GM23338 (cell line): Measurements from ENCODE around the gene ANO6. TPM values are rescaled to one million over a fixed set of nuclear protein-coding genes. Genes with fewer than 3 reads are reported as not detected.

Experiments used
- ATAC-seq: fragments of 200-7000 bp; cut with Tn5 transposase; 3 replicates; pipeline ENCODE4 v1.9.1; 2020
- DNase-seq: peaks from one replicate; pipeline ENCODE4 v3.0.0-alpha.2; 2015; ENCODE audit warnings: low spot score
- H2AFZ ChIP-seq: fragments of 200-600 bp; sonication (generic); 2 replicates; pipeline ENCODE4 v1.8.0; 2016; ENCODE audit warnings: antibody characterized with exemption, mild to moderate bottlenecking, moderate library complexity
- H3F3A ChIP-seq: fragments of 200-600 bp; sonication (generic); replicated peaks from 2 replicates; pipeline ENCODE4 v1.8.0; 2017; ENCODE audit warnings: antibody characterized with exemption, mixed run types, low read depth
- H3K27ac ChIP-seq: fragments of 200-600 bp; sonication (generic); 2 replicates; pipeline ENCODE4 v1.6.1; 2016; ENCODE audit warnings: low read depth
- H3K27me3 ChIP-seq: fragments of 200-600 bp; sonication (generic); 2 replicates; pipeline ENCODE4 v1.8.0; 2016; ENCODE audit warnings: mild to moderate bottlenecking, mixed run types, moderate library complexity; ENCODE audit not compliant: insufficient read depth
- H3K36me3 ChIP-seq: fragments of 200-600 bp; sonication (generic); 2 replicates; pipeline ENCODE4 v1.8.0; 2016; ENCODE audit warnings: mild to moderate bottlenecking; ENCODE audit not compliant: insufficient read depth
- H3K4me1 ChIP-seq: fragments of 200-600 bp; sonication (generic); 2 replicates; pipeline ENCODE4 v1.8.0; 2016; ENCODE audit warnings: mild to moderate bottlenecking, moderate library complexity; ENCODE audit not compliant: insufficient read depth
- H3K4me2 ChIP-seq: fragments of 200-600 bp; sonication (generic); 2 replicates; pipeline ENCODE4 v1.7.1; 2017; ENCODE audit warnings: mixed run types
- H3K4me3 ChIP-seq: fragments of 200-600 bp; sonication (generic); 2 replicates; pipeline ENCODE4 v1.6.1; 2016; ENCODE audit warnings: mixed run types
- H3K79me2 ChIP-seq: fragments of 200-600 bp; sonication (generic); replicated peaks from 2 replicates; pipeline ENCODE4 v1.8.0; 2017; ENCODE audit warnings: mild to moderate bottlenecking; ENCODE audit not compliant: insufficient read depth
- H3K9me2 ChIP-seq: fragments of 200-600 bp; sonication (generic); 2 replicates; pipeline ENCODE4 v1.8.0; 2017; ENCODE audit not compliant: insufficient read depth
- H4K20me1 ChIP-seq: fragments of 200-600 bp; sonication (generic); replicated peaks from 2 replicates; pipeline ENCODE4 v1.8.0; 2017; ENCODE audit warnings: mild to moderate bottlenecking; ENCODE audit not compliant: insufficient read depth
- H3K27ac Mint-ChIP-seq: 2 replicates; pipeline ENCODE4 v1.8.0; 2020; ENCODE audit warnings: inconsistent platforms, mild to moderate bottlenecking, moderate library complexity, mixed read lengths
- H3K27me3 Mint-ChIP-seq: 3 replicates; pipeline ENCODE4 v1.8.0; 2022; ENCODE audit warnings: low read depth, mild to moderate bottlenecking, moderate library complexity, mixed read lengths, inconsistent platforms; ENCODE audit not compliant: insufficient read depth, poor library complexity
- H3K36me3 Mint-ChIP-seq: 3 replicates; pipeline ENCODE4 v1.8.0; 2021; ENCODE audit warnings: low read depth, mild to moderate bottlenecking, inconsistent platforms, moderate library complexity, mixed read lengths
- H3K4me1 Mint-ChIP-seq: 3 replicates; pipeline ENCODE4 v1.8.0; 2020; ENCODE audit warnings: mild to moderate bottlenecking, inconsistent platforms, mixed read lengths
- H3K4me3 Mint-ChIP-seq: 3 replicates; pipeline ENCODE4 v1.8.0; 2021; ENCODE audit warnings: moderate library complexity, mild to moderate bottlenecking, inconsistent platforms, mixed read lengths
- H3K9me3 Mint-ChIP-seq: 3 replicates; pipeline ENCODE4 v1.8.0; 2020; ENCODE audit warnings: moderate library complexity, mild to moderate bottlenecking, inconsistent platforms, mixed read lengths
- POLR2AphosphoS5 ChIP-seq: IDR thresholded peaks from 2 replicates; pipeline ENCODE4 v1.6.1; 2016; ENCODE audit warnings: antibody characterized with exemption, low read depth
- polyA plus RNA-seq: library from polyadenylated mRNA; unstranded; fragments of >200 nt; fragmentation: Nextera tagmentation; extraction: Ambion mirVana; gene quantifications from 2 replicates; pipeline ENCODE4 v1.2.1, GENCODE V29; 2016
- total RNA-seq: library from RNA; depleted of rRNA; stranded (reverse); fragments of >200 nt; shearing (Covaris generic); gene quantifications from 2 replicates; pipeline ENCODE4 v1.2.3, GENCODE V29; 2014
- TF ChIP-seq, protein P1 (sequence below): fragments of 250-450 bp; sonication (Bioruptor Pico); IDR thresholded peaks from 2 replicates; pipeline ENCODE4 v1.5.0; 2020; ENCODE audit warnings: mild to moderate bottlenecking, moderate library complexity
- TF ChIP-seq, protein P2 (sequence below): IDR thresholded peaks from one replicate; pipeline ENCODE4 v1.6.1; 2018; ENCODE audit warnings: antibody characterized with exemption; ENCODE audit not compliant: unreplicated experiment

The ANO6 gene
- total and polyA plus RNA-seq, 2 experiments from 2014 or later: 21.1 to 48.9 TPM

DNA sequence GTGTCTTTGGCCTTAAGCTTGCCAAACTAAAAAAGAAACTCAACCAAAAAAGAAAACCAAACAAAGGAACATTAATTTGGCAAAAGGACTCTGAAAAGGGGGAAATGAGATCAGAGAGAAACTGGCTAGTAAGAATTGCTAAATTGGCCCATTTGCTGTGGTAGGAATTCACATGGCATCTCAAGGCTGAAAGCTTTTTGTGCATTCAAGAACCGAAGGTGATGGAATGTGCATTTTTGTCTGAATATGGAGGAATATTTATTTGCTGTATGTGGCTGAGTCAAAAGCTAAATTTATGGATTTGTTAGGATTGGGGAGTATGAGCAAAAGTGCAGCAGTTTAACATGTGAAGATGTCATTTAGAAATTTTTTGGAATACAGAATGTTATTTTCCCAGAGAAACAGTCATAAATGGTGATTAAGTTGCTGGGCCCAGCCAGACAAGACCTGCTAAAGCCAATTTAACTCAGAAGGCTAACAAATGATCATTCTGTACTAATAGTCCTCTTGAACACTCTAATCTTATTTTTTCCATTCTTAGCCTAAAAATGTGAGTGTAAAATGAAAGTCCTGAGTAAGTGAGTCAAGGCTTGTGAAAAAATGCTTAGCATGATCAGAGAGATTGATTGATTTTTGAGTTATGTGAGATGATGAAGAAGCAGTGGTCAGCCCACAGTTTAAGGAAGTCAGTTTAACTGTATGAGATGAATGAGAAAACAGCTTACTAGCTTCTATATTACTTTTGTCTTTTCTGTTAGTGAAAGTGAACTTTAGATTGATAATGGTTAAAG, 94.1 kb downstream of the ANO6 start:
- H3K4me3 ChIP-seq: no peak overlapping the region
- no peak overlapping the region for H2AFZ ChIP-seq
- Mint-ChIP-seq H3K9me3 (no peaks in the 10 kb centered on the region), H3K4me1 (no peaks in the 10 kb centered on the region), H3K36me3 (peaks cover 8% of the 10 kb centered on the region; the same call in 2 of the 3 replicates), H3K4me3 (no peak overlapping the region), H3K27me3 (no peaks in the 10 kb centered on the region), H3K27ac (no peak overlapping the region)
- H3K79me2 ChIP-seq: no peaks in the 10 kb centered on the region; the same call in 1 of the 2 replicates
- H3K4me1 ChIP-seq: no peaks in the 10 kb centered on the region
- no peaks in the 10 kb centered on the region for H3K27me3 ChIP-seq
- DNase-seq (no peak), ATAC-seq (no peak)
- H4K20me1 ChIP-seq: no peaks in the 10 kb centered on the region
- H3K4me2 ChIP-seq: no peak overlapping the region
- TF ChIP-seq, protein P1, sequence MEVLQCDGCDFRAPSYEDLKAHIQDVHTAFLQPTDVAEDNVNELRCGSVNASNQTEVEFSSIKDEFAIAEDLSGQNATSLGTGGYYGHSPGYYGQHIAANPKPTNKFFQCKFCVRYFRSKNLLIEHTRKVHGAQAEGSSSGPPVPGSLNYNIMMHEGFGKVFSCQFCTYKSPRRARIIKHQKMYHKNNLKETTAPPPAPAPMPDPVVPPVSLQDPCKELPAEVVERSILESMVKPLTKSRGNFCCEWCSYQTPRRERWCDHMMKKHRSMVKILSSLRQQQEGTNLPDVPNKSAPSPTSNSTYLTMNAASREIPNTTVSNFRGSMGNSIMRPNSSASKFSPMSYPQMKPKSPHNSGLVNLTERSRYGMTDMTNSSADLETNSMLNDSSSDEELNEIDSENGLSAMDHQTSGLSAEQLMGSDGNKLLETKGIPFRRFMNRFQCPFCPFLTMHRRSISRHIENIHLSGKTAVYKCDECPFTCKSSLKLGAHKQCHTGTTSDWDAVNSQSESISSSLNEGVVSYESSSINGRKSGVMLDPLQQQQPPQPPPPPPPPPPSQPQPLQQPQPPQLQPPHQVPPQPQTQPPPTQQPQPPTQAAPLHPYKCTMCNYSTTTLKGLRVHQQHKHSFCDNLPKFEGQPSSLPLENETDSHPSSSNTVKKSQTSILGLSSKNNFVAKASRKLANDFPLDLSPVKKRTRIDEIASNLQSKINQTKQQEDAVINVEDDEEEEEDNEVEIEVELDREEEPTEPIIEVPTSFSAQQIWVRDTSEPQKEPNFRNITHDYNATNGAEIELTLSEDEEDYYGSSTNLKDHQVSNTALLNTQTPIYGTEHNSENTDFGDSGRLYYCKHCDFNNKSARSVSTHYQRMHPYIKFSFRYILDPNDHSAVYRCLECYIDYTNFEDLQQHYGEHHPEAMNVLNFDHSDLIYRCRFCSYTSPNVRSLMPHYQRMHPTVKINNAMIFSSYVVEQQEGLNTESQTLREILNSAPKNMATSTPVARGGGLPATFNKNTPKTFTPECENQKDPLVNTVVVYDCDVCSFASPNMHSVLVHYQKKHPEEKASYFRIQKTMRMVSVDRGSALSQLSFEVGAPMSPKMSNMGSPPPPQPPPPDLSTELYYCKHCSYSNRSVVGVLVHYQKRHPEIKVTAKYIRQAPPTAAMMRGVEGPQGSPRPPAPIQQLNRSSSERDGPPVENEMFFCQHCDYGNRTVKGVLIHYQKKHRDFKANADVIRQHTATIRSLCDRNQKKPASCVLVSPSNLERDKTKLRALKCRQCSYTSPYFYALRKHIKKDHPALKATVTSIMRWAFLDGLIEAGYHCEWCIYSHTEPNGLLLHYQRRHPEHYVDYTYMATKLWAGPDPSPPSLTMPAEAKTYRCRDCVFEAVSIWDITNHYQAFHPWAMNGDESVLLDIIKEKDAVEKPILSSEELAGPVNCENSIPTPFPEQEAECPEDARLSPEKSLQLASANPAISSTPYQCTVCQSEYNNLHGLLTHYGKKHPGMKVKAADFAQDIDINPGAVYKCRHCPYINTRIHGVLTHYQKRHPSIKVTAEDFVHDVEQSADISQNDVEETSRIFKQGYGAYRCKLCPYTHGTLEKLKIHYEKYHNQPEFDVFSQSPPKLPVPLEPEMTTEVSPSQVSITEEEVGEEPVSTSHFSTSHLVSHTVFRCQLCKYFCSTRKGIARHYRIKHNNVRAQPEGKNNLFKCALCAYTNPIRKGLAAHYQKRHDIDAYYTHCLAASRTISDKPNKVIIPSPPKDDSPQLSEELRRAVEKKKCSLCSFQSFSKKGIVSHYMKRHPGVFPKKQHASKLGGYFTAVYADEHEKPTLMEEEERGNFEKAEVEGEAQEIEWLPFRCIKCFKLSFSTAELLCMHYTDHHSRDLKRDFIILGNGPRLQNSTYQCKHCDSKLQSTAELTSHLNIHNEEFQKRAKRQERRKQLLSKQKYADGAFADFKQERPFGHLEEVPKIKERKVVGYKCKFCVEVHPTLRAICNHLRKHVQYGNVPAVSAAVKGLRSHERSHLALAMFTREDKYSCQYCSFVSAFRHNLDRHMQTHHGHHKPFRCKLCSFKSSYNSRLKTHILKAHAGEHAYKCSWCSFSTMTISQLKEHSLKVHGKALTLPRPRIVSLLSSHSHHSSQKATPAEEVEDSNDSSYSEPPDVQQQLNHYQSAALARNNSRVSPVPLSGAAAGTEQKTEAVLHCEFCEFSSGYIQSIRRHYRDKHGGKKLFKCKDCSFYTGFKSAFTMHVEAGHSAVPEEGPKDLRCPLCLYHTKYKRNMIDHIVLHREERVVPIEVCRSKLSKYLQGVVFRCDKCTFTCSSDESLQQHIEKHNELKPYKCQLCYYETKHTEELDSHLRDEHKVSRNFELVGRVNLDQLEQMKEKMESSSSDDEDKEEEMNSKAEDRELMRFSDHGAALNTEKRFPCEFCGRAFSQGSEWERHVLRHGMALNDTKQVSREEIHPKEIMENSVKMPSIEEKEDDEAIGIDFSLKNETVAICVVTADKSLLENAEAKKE (CRISPR knock-in tag): no peak
- TF ChIP-seq, protein P2, sequence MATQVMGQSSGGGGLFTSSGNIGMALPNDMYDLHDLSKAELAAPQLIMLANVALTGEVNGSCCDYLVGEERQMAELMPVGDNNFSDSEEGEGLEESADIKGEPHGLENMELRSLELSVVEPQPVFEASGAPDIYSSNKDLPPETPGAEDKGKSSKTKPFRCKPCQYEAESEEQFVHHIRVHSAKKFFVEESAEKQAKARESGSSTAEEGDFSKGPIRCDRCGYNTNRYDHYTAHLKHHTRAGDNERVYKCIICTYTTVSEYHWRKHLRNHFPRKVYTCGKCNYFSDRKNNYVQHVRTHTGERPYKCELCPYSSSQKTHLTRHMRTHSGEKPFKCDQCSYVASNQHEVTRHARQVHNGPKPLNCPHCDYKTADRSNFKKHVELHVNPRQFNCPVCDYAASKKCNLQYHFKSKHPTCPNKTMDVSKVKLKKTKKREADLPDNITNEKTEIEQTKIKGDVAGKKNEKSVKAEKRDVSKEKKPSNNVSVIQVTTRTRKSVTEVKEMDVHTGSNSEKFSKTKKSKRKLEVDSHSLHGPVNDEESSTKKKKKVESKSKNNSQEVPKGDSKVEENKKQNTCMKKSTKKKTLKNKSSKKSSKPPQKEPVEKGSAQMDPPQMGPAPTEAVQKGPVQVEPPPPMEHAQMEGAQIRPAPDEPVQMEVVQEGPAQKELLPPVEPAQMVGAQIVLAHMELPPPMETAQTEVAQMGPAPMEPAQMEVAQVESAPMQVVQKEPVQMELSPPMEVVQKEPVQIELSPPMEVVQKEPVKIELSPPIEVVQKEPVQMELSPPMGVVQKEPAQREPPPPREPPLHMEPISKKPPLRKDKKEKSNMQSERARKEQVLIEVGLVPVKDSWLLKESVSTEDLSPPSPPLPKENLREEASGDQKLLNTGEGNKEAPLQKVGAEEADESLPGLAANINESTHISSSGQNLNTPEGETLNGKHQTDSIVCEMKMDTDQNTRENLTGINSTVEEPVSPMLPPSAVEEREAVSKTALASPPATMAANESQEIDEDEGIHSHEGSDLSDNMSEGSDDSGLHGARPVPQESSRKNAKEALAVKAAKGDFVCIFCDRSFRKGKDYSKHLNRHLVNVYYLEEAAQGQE: no peak
- no peak for TF ChIP-seq POLR2AphosphoS5
- no peaks in the 10 kb centered on the region for H3K36me3 ChIP-seq
- peaks cover 6% of the 10 kb centered on the region; the same call in 1 of the 2 replicates for H3K9me2 ChIP-seq
- no peak overlapping the region for H3K27ac ChIP-seq
- H3F3A ChIP-seq: no peaks in the 10 kb centered on the region
